Colonic mucosa (tissue), 4 donors: ENCODE data around the gene GALNT17. TPM values are rescaled to one million over a fixed set of nuclear protein-coding genes. Genes with fewer than 3 reads are reported as not detected.

Source experiments
- DNase-seq: peaks from one replicate; pipeline ENCODE4 v3.0.0-alpha.2; 2020
- H3K27ac ChIP-seq: fragments of 200-600 bp; one replicate; pipeline ENCODE4 v1.8.0; 2021
- H3K27me3 ChIP-seq: fragments of 200-600 bp; one replicate; pipeline ENCODE4 v1.8.0; 2021
- H3K36me3 ChIP-seq: fragments of 200-600 bp; one replicate; pipeline ENCODE4 v1.8.0; 2021
- H3K4me1 ChIP-seq: fragments of 200-600 bp; one replicate; pipeline ENCODE4 v1.8.0; 2021; ENCODE audit warnings: mild to moderate bottlenecking
- H3K4me3 ChIP-seq: fragments of 200-600 bp; one replicate; pipeline ENCODE4 v1.8.0; 2021
- H3K9ac ChIP-seq, 2 donors: one replicate each; pipeline ENCODE4 v1.7.0; 2013; ENCODE audit warnings: control low read depth in 2 of 2, low read depth in 2 of 2, low read length in 2 of 2
- H3K9me3 ChIP-seq: fragments of 200-600 bp; one replicate; pipeline ENCODE4 v1.8.0; 2021
- CTCF ChIP-seq: fragments of 200-600 bp; IDR thresholded peaks from one replicate; pipeline ENCODE4 v1.8.0; 2022; ENCODE audit warnings: antibody characterized with exemption, mild to moderate bottlenecking
- intact Hi-C: fragments of 100-400 bp; cut with DNase I; formaldehyde crosslinking; loops from one replicate; pipeline ENCODE4 v1.14.1; 2022
- total RNA-seq, 2 donors: library from RNA; stranded (reverse); fragmentation: NEBNext Ultra II Directional in 1 of 2; extraction: Animal tissue kit (Norgen Biotek cat#: 25700) in 1 of 2; gene quantifications; one replicate each; pipeline ENCODE4 v1.2.1, GENCODE V29; 2021
- donor health status: healthy.
- donor health status: DM: no; HTN: no; CAD: no.
- donor health status: DM: no; HTN: no; CAD: no.

The GALNT17 gene
- total RNA-seq, 2 donors from 2014 or later: 0.37 to 1.3 TPM

DNA sequence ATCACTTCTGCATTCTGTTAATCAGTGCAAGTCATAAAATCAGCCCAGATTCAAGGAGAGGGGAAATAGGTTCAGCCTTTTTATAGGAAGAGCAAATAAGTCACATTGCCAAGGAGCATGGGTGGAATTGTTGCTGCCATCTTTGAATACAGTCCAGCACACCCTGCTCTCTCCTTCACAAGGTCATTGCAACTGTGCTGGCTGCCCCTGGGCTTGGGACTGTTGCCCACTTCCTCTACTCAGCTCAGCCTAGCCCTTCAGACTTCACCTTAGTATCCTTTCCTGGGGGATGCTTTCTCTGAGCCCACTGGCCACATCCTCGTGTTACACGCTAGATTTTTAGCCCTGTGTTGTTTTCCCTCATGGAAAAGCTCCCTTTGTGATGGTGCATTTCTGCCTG lies 527.7 kb downstream of the GALNT17 start:
- no peak overlapping the region for H3K27ac ChIP-seq
- H3K36me3 ChIP-seq: no peaks in the 10 kb centered on the region
- H3K27me3 ChIP-seq: no peaks in the 10 kb centered on the region
- no peak overlapping the region for H3K9ac ChIP-seq
- intact Hi-C loops: no loop called here
- no peak overlapping the region for H3K4me3 ChIP-seq
- H3K4me1 ChIP-seq: no peaks in the 10 kb centered on the region
- no peak for TF ChIP-seq CTCF
- DNase-seq: no peak
- no peaks in the 10 kb centered on the region for H3K9me3 ChIP-seq

DNA sequence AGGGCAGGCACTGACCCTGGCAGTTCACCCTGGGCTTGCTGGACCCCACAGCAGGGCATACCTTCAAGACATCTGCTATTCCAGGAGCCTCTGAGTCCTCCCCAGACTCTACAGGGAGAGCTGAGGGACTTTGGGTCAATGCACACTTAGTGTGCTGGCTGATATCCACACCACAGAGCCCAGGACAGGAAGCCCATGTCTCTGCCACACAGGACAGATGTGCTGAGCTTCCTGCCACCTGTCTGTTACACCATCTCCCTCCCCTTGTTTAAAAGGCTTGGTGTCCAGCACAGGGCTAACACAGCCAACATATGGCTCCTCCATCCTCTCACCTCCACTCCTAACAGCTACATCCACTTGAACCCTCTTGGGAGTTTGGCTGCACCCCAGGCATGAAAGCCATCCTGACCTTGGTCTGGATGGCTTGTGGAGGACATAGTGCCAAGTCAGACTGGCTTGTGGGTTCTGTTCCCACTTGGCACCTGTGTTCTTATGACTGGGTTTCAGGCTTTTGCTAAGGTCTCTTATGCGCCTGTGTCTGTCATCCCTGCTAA lies 529.8 kb downstream of the GALNT17 start:
- intact Hi-C loops: no loop called here
- Histone ChIP-seq H3K4me1 (no peaks in the 10 kb centered on the region), H3K9me3 (no peaks in the 10 kb centered on the region), H3K4me3 (no peak overlapping the region), H3K36me3 (no peaks in the 10 kb centered on the region), H3K9ac (no peak overlapping the region), H3K27me3 (no peaks in the 10 kb centered on the region), H3K27ac (no peak overlapping the region)
- TF ChIP-seq CTCF: no peak
- no peak for DNase-seq

GRCh38 chr7:71665716-71666115 lies 533.8 kb downstream of the GALNT17 start:
- no peaks in the 10 kb centered on the region for H3K27me3 ChIP-seq
- intact Hi-C loops: no loop called here
- DNase-seq: no peak

GRCh38 chr7:71668572-71668971 lies 536.6 kb downstream of the GALNT17 start:
- intact Hi-C loops: no loop called here
- H3K27me3 ChIP-seq: no peaks in the 10 kb centered on the region
- no peaks in the 10 kb centered on the region for H3K4me1 ChIP-seq
- no peak for DNase-seq
- H3K36me3 ChIP-seq: no peaks in the 10 kb centered on the region
- no peak overlapping the region for H3K4me3 ChIP-seq
- no peak overlapping the region for H3K27ac ChIP-seq
- TF ChIP-seq CTCF: no peak
- H3K9ac ChIP-seq: no peak overlapping the region
- H3K9me3 ChIP-seq: no peaks in the 10 kb centered on the region

More at GRCh38 chr7:71665716-71666115, 533.8 kb downstream of the GALNT17 start:
- Histone ChIP-seq H3K36me3 (no peaks in the 10 kb centered on the region), H3K27ac (no peak overlapping the region), H3K9me3 (no peaks in the 10 kb centered on the region), H3K9ac (no peak overlapping the region), H3K4me1 (no peaks in the 10 kb centered on the region), H3K4me3 (no peak overlapping the region)
- no peak for TF ChIP-seq CTCF

- Histone ChIP-seq H3K4me1 (no peaks in the 10 kb centered on the region), H3K27ac (no peak overlapping the region), H3K36me3 (no peaks in the 10 kb centered on the region), H3K9me3 (no peaks in the 10 kb centered on the region), H3K27me3 (no peaks in the 10 kb centered on the region), H3K9ac (no peak overlapping the region), H3K4me3 (no peak overlapping the region)
- TF ChIP-seq CTCF: no peak
- no peak for DNase-seq
- intact Hi-C loops: no loop called here
Observed at GRCh38 chr7:71679480-71679879, 547.5 kb downstream of the GALNT17 start.

- intact Hi-C loops: no loop called here
Observed at GRCh38 chr7:71682181-71682580, 550.2 kb downstream of the GALNT17 start.

More at GRCh38 chr7:71682181-71682580, 550.2 kb downstream of the GALNT17 start:
- no peaks in the 10 kb centered on the region for H3K9me3 ChIP-seq
- DNase-seq: no peak
- no peak overlapping the region for H3K9ac ChIP-seq
- H3K4me1 ChIP-seq: no peaks in the 10 kb centered on the region
- H3K27ac ChIP-seq: no peak overlapping the region
- H3K4me3 ChIP-seq: no peak overlapping the region
- no peaks in the 10 kb centered on the region for H3K27me3 ChIP-seq
- no peaks in the 10 kb centered on the region for H3K36me3 ChIP-seq
- TF ChIP-seq CTCF: no peak
